Measurements from ENCODE around the gene RAI2.
"Not testable (repeated sequence)": the region's sequence is repeated elsewhere in the genome, so short reads cannot be mapped to it uniquely, and the experiment has no call there.

RAI2 gene

DNA sequence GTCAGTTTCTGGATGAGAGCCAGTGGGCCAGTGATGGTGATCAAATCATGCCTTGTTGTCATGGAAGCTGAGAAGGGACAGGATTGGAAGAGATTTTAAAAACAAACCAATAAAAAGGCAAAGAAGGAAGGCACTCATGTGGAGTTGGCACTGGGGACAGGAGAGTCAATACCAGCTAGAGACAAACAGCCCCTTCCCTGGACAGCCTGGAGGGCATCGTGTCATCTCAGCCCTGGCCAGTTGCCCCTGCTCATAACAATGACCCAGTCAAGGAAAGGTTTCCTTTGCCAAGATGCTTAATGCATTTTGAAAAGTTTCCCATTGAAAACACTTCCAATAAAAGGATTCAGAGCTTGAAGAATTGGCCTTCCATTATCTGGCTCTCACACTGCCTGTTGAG is 68.3 kb downstream of the RAI2 start:
- in situ Hi-C loops (cut with MboI; ENCODE audit: low pct_unique_long_range_greater_than_20kb, low sequenced_read_pairs): loop anchor here (10.0 kb wide), 1 partner anchor 582 kb away; no protein-coding TSS in a partner anchor
- DNase-seq: no peak

DNA sequence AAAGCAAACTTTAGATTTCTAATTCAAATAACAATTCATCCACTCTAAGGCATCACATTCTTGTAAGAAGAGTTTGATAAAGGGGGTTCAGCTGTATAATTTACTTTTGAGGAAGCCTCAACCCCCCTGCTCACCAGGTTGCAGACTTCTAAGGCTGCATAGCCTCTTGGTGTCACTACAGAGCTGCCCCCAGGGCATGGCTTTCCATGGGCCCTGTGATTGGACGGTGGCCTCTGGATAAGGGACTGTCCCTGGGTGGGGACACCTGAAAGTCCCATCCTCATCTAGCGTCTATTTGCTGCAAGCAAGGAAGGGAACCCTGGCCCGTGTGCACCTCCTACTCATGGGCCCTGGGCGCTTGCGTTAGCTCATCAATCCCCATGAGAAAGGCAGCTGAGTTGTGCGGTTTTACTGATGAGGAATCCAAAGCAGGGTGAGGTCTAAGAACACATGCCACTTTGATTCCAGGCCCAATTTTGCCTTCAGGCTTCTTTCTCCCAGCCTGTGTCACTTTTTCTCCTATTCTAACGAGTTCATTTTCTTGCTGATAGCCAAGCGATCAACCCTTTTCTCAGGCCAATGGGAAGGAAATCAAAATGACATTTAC is 72.0 kb downstream of the RAI2 start:
- DNase-seq: no peak
- in situ Hi-C loops (cut with MboI; ENCODE audit: low pct_unique_long_range_greater_than_20kb, low sequenced_read_pairs): no loop called here

DNA sequence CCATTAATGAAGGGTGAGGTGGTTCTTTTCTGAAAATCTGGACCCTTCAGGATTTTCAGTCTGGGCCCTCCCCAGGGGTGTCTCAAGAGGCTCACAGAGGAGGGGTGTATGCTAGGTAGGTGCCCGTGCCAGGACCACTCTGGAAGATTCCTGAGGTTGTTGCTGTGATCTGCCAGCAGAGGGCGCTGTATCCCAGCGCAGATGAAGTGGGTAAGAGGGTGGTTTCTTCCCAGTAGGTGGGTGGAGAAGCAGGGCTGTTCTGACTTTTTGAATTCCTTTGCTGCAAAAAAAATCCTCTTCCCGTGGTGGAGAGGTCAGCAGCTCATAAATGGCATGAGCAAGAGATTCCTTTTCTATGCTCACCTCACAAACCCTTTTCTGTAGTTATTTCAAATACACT is 72.7 kb downstream of the RAI2 start:
- DNase-seq: peak; percentile 62
- in situ Hi-C loops (cut with MboI; ENCODE audit: low pct_unique_long_range_greater_than_20kb, low sequenced_read_pairs): no loop called here

DNA sequence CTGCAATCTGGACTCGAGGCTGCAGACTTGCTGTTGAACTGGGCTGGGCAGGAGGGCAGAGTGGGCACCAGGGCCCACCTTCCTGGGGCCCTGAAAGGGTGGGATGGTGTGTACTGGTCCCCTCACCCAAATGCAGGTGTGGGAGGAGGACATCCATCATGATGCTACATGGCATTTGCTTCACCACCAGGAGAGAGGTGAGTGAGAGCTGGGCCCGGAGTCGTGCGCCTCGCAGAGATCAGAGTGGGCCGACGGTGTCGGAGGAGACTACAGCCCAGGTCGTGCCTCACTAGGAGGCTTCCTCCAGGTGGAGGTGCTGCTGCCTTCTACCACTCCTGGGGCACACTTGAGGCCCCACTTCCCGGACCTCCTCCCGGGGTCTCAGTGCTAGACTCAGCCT is 73.5 kb downstream of the RAI2 start:
- in situ Hi-C loops (cut with MboI; ENCODE audit: low pct_unique_long_range_greater_than_20kb, low sequenced_read_pairs): no loop called here

DNA sequence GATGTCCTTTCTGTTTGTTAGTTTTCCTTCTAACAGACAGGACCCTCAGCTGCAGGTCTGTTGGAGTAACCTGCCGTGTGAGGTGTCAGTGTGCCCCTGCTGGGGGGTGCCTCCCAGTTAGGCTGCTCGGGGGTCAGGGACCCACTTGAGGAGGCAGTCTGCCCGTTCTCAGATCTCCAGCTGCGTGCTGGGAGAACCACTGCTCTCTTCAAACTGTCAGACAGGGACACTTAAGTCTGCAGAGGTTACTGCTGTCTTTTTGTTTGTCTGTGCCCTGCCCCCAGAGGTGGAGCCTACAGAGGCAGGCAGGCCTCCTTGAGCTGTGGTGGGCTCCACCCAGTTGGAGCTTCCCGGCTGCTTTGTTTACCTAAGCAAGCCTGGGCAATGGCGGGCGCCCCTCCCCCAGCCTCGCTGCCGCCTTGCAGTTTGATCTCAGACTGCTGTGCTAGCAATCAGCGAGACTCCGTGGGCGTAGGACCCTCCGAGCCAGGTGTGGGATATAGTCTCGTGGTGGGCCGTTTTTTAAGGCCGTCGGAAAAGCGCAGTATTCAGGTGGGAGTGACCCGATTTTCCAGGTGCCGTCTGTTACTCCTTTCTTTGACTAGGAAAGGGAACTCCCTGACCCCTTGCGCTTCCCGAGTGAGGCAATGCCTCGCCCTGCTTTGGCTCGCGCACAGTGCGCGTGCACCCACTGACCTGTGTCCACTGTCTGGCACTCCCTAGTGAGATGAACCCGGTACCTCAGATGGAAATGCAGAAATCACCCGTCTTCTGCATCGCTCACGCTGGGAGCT is 74.3 kb downstream of the RAI2 start:
- in situ Hi-C loops (cut with MboI; ENCODE audit: low pct_unique_long_range_greater_than_20kb, low sequenced_read_pairs); DNase-seq: not testable (repeated sequence)

More for the DNA sequence above, 73.5 kb downstream of the RAI2 start:
- DNase-seq: no peak

DNA sequence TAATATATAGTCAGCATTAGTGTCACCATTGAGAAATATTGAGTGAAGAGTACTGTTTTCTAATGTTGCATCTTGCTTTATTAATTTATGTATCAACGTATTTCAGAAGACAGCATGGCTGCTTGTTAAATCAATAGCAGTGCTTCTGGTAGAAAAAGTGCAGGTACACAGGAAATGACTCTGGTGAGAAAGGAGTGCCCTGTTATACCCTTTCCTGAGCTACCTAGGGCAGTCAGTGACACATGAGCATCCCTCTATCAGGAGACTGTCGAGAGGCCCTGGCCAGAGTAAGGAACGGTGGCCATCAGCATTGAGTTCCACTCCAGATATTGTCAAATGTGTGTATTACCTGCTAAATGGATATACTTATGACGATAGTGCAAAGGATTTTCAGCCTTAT is 81.7 kb downstream of the RAI2 start:
- in situ Hi-C loops (cut with MboI; ENCODE audit: low pct_unique_long_range_greater_than_20kb, low sequenced_read_pairs): no loop called here
- no peak for DNase-seq

DNA sequence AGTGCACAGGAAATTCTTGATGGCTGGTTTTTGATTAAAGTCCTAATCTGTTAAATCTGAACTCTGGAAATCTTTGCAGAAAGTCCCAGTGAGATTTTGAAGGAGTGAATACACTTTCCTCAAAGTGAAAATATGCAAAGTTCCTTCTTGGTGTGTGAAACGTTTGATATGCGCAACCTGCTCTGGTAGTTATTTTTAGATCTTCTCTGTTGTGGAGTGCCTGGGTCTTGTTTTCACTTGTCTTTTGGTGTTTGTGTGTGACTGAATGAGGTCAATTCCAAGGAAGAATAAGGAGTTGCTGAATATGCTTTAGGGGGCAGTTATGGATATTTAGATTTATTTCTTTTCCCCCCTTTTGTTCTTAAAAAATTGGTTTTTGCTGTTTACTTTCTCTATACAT is 82.1 kb downstream of the RAI2 start:
- DNase-seq: no peak
- in situ Hi-C loops (cut with MboI; ENCODE audit: low pct_unique_long_range_greater_than_20kb, low sequenced_read_pairs): no loop called here

DNA sequence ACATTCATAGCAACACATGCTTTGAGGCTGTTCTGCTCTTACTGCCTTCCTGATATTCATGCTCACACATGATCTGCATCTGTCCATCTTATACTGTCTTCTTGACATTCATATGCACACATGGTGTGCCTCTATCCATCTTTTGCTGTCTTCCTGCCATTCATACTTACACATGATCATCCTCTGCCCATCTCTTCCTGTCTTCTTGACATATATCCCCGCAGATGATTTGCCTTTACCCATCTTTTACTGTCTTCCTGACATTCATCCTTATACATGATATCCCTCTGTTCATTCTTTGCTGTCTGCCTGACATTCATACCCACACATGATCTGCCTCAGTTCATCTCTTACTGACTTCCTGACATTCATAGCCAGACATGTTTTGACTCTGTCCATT is 87.0 kb downstream of the RAI2 start:
- no peak for DNase-seq
- in situ Hi-C loops (cut with MboI; ENCODE audit: low pct_unique_long_range_greater_than_20kb, low sequenced_read_pairs): no loop called here

DNA sequence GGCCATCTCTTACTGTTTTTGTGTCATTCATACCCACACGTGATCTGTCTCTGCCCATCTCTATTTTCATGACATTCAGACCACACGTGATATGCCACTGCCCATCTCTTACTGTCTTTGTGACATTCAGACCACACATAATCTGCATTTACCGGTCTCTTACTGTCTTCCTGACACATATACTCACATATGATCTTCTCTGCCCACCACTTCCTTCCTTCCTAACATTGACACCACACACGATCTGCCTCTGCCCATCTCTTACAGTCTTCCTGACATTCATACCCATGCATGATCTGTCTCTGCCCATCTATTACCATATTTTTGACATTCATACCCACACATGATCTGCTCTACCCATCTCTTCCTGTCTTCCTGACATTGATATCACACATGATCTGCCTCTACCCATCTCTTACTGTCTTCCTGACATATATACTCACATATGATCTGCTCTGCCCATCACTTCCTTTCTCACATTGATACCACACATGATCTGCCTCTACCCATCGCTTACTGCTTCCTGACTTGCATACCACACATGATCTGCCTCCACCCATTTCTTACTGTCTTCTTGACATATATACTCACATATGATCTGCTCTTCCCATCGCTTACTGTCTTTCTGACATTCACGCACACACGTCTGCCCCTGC is 87.7 kb downstream of the RAI2 start:
- in situ Hi-C loops (cut with MboI; ENCODE audit: low pct_unique_long_range_greater_than_20kb, low sequenced_read_pairs): no loop called here
- no peak for DNase-seq

DNA sequence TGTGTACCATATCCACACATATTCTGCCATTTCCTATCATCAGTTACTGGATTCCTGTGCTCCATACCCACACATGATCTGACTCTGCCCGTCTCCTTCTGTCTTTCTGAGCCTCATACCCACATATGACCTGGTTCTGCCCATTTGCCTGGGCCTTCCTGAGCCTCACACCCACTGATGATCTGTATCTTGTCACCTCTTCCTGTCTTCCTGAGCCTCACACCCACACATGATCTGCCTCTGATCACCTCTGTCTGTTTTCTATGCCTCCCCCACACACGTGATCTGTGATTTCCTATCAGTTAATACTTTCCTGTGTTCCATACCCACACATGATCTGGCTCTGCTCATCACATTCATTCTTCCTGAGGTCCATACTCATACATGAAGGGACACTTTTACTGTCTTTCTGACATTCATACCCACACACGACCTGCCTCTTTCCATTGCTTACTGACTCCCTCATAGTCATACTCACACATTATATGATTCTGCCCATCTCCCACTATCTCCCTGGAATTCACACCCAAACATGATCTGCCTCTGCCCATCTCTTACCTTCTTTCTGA is 91.3 kb downstream of the RAI2 start:
- no peak for DNase-seq
- in situ Hi-C loops (cut with MboI; ENCODE audit: low pct_unique_long_range_greater_than_20kb, low sequenced_read_pairs): no loop called here

DNA sequence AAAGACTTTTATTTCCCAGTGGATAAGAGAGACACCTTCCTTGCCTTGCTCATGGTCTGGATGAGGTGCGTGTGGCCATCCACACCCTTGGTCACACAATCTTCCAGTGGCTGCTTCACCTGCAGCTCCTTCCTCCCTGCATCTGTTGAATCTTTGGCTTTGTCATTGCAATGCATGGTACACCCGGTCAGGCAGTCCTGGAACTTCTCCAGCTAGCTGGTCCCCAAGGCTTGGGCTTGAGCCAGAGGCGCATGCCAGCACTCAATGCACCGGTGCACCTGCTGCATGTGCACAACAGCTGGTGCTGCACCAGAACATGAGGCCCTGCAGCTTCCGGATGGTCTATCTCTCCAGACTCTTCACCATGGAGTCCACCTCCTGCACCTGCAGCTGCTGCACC is 92.1 kb downstream of the RAI2 start:
- DNase-seq: no peak
- in situ Hi-C loops (cut with MboI; ENCODE audit: low pct_unique_long_range_greater_than_20kb, low sequenced_read_pairs): no loop called here

DNA sequence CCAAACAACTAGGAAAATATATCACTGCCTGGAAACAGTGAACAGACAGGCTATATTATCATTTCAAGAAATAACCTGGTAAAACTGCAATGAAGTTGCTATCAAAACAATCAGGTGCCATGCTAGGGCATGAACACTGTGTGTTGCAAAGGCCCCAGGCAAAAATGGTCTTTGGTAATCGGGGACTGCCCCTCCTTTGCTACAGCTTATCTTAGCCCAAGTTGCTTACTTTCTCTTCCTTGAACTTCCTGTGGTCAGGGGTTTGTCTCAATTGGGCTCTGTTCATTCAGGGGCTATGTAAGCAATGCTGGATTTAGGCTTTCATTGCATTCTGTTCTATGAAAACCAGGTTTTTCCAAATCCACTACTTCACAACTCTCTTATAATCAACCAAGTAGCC is 93.4 kb downstream of the RAI2 start:
- in situ Hi-C loops (cut with MboI; ENCODE audit: low pct_unique_long_range_greater_than_20kb, low sequenced_read_pairs): no loop called here
- no peak for DNase-seq

DNA sequence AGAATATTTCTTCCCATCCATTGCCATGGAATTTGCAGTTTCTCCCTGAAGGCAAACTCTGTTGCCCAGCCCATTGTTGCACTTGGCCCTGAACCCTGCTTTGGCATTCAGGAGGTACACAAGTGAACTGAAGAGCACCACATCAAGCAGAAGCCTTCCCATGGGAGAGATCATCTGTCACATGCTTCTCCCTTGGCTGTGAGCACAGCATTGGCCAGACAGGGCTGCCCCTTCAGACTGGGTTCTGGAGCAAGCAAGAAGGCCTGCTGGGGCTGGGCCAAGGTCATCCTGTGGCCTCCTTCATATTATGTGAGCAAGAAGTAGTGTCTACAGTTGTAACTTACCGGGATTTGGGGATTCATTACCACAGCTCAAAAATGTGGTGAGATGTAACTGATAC is 101.1 kb downstream of the RAI2 start:
- in situ Hi-C loops (cut with MboI; ENCODE audit: low pct_unique_long_range_greater_than_20kb, low sequenced_read_pairs): no loop called here
- DNase-seq: no peak

DNA sequence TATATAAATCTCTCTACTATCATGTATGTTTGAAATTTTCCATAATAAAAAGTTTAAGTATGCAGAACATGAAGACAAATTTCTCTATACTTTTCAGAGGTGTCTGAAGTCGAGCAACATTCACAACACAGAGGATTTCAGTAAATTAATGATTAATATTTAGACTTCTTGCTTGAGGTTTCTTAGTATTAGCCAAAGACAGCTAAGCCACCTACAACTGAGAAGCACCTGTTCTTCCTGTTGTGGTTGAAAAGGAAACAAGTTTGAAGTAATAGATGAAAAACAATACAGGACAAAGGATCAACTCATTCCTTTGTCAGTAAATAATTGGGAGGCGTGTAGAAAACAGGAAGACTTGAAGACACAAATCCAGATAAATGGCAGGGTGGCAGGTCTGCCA is 102.7 kb downstream of the RAI2 start:
- in situ Hi-C loops (cut with MboI; ENCODE audit: low pct_unique_long_range_greater_than_20kb, low sequenced_read_pairs): no loop called here

DNA sequence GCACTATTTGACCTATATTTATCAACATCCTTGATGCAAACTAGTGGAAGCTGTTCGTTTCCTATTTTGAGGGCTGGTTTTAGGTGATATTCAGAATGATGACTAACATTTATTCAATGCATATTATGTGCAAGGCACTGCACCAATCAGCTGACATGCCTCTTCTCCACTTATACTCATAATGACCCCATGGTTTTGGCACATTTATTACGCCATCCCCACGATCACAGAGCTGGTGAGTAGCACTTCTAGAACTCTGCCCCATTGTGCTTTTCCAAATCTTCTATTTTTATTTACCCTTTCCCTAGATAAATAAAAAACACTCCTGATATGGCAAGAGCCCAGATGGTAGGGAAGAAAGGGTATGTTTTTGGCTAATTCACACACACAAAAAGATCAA is 110.7 kb downstream of the RAI2 start:
- in situ Hi-C loops (cut with MboI; ENCODE audit: low pct_unique_long_range_greater_than_20kb, low sequenced_read_pairs): no loop called here

More for the DNA sequence above, 102.7 kb downstream of the RAI2 start:
- no peak for DNase-seq

More for the DNA sequence above, 110.7 kb downstream of the RAI2 start:
- DNase-seq: no peak

All from KBM-7 (cell line).